ENCODE measurements around the gene ZNF444. TPM values are rescaled to one million over a fixed set of nuclear protein-coding genes. Genes with fewer than 3 reads are reported as not detected.
"Not testable (repeated sequence)": the region's sequence is repeated elsewhere in the genome, so short reads cannot be mapped to it uniquely, and the experiment has no call there.

Gene ZNF444
- total RNA-seq, 1 donor from 2014 or later, result 28.7 TPM

DNA sequence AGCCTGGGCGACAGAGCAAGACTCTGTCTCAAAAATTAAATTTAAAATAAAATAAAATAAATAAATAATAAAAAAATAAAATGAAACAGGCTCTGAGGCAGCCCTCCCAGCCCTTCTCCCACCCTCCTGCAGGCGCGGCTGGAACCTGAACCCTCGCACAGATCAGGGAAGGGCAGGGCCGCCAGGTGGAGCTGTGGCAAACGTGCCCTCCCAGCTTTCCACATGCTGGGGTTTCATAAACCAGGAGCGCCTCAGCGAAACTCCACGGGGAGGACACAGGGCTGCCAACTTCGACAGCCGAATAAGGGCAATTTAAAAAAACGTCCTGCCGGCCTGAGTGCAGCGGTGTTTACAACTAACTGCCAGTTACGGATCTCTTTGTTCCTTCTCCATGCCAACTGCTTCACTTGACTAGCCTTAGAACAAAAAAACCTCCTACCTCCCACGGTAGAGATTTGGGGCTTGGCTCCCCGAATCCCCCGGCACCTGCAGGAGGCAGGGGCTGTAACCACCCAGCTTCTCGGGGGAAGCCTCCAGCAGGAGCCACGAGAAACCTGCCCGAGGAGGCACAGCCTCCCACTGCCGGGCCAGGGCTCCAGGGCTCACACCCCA, 35.9 kb upstream of the ZNF444 start:
- no peaks in the 10 kb centered on the region for H3K9me3 ChIP-seq
- peak in 1 of 2 donors; percentile 77 for TF ChIP-seq POLR2AphosphoS5 (IDR thresholded peaks at IDR 0.05; ENCODE audit: insufficient read depth in 1 of 2, low read depth in 1 of 2)
- TF ChIP-seq POLR2A (IDR thresholded peaks at IDR 0.05), result no peak
- TF ChIP-seq, protein P1, sequence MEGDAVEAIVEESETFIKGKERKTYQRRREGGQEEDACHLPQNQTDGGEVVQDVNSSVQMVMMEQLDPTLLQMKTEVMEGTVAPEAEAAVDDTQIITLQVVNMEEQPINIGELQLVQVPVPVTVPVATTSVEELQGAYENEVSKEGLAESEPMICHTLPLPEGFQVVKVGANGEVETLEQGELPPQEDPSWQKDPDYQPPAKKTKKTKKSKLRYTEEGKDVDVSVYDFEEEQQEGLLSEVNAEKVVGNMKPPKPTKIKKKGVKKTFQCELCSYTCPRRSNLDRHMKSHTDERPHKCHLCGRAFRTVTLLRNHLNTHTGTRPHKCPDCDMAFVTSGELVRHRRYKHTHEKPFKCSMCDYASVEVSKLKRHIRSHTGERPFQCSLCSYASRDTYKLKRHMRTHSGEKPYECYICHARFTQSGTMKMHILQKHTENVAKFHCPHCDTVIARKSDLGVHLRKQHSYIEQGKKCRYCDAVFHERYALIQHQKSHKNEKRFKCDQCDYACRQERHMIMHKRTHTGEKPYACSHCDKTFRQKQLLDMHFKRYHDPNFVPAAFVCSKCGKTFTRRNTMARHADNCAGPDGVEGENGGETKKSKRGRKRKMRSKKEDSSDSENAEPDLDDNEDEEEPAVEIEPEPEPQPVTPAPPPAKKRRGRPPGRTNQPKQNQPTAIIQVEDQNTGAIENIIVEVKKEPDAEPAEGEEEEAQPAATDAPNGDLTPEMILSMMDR (IDR thresholded peaks at IDR 0.05), result peak; percentile 30 to 58 (median 43)
- no peak overlapping the region for H3K4me3 ChIP-seq
- peak overlapping the region; percentile 63 for H3K27ac ChIP-seq
- DNase-seq (ENCODE audit: extremely low spot score in 2 of 2), result no peak
- H3K36me3 ChIP-seq, result no peaks in the 10 kb centered on the region
- H3K4me1 ChIP-seq, result peaks cover 57% of the 10 kb centered on the region
- H3K27me3 ChIP-seq, result no peaks in the 10 kb centered on the region
- intact Hi-C loops (cut with DNase I), result loop anchor here (5.0 kb wide), 1 partner anchor 37 kb away; the partner anchor contains the start of gene ZNF444

DNA sequence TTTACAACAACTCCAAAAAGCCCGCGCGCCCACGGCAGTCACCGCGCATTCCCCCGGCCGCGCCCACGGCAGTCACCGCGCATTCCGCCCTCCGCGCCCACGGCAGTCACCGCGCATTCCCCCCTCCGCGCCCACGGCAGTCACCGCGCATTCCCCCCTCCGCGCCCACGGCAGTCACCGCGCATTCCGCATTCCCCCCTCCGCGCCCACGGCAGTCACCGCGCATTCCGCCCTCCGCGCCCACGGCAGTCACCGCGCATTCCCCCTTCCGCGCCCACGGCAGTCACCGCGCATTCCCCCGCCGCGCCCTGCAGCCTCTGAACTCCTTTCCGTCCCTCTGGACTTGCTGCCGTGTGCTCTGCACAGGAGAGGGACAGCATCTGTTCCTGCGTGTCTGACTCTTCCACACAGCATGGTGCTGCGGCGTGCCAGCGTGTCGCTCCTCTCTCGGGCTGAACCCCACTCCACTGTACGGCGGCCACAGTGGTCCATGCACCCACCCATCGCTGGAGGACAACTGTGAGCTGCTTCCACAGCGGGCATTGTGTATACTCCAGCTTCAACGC, 35.2 kb upstream of the ZNF444 start:
- H3K9me3 ChIP-seq; H3K27me3 ChIP-seq; H3K36me3 ChIP-seq; H3K4me3 ChIP-seq; DNase-seq (ENCODE audit: extremely low spot score in 2 of 2): not testable (repeated sequence)
- intact Hi-C loops (cut with DNase I), result loop anchor here (5.0 kb wide), 1 partner anchor 36 kb away; the partner anchor contains the start of gene ZNF444
- H3K27ac ChIP-seq, result peak overlapping the region; percentile 63
- H3K4me1 ChIP-seq, result peaks cover 64% of the 10 kb centered on the region

DNA sequence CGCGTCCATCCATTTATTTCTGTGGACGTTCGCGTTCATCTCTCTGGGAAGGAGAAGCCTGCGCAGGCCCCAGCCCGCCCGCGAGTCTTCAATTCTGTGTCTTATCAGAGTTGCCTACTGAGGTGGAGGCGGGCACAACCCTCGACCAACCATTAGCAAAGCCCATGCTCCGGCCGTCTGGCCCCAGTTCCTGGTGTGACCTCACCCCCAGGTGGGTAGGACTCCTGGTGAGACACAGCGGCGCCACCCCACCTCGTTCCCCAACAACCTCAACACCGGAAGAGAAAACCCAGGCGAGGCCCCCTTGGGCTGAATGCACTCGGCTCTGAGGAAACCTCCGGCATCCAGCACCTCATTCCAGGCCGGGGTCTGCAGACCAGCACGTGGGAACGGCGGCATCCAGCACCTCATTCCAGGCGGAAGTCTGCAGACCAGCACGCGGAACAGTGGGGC, 34.7 kb upstream of the ZNF444 start:
- intact Hi-C loops (cut with DNase I), result loop anchor here (5.0 kb wide), 1 partner anchor 36 kb away; the partner anchor contains the start of gene ZNF444
- Histone ChIP-seq H3K9me3 (no peaks in the 10 kb centered on the region), H3K4me3 (no peak overlapping the region)

GRCh38 chr19:56106993-56107392, 34.1 kb upstream of the ZNF444 start:
- intact Hi-C loops (cut with DNase I), result loop anchor here (5.0 kb wide), 1 partner anchor 35 kb away; the partner anchor contains the start of gene ZNF444

More for the DNA sequence above, 34.7 kb upstream of the ZNF444 start:
- no peak overlapping the region for H3K27ac ChIP-seq
- H3K27me3 ChIP-seq, result no peaks in the 10 kb centered on the region
- no peak for DNase-seq (ENCODE audit: extremely low spot score in 2 of 2)
- TF ChIP-seq POLR2A (IDR thresholded peaks at IDR 0.05), result no peak
- no peak for TF ChIP-seq POLR2AphosphoS5 (IDR thresholded peaks at IDR 0.05; ENCODE audit: insufficient read depth in 1 of 2, low read depth in 1 of 2)
- TF ChIP-seq, protein P1 (IDR thresholded peaks at IDR 0.05), result no peak
- peaks cover 69% of the 10 kb centered on the region for H3K4me1 ChIP-seq
- H3K36me3 ChIP-seq, result no peaks in the 10 kb centered on the region

DNA sequence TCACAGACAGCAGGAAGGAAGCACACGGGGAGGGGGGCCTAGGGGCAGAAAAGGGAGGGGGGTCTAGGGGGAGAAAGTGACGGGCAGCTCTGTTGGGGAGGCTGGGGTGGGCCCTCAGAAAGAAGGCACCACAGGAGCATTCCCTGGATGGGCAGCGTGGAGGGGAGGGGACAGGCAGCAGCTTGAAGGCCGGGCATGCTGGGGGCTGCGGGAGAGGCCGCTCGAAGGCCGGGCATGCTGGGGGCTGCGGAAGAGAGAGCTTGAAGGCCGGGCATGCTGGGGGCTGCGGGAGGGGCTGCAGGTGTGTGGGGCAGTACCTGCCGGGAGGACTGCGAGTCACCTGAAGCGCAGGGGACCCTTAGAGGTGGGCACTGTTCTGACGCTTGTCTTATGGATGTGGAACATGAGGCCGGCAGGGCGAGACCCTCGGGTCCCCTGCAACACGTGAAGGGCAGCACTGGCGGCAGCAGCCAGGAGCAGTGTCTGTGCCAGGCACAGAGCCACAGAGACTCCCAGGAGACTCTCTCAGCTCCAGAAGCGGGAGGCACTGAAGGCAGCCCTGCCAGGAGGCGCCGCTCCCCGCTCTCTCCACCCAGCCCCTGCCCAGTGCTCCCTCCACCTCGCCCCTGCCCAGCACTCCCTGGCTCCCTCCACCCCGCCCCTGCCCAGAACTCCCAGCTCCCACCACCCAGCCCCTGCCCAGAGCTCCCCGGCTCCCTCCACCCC, 33.3 kb upstream of the ZNF444 start:
- peak overlapping the region; percentile 19 to 35 for H3K4me3 ChIP-seq
- no peaks in the 10 kb centered on the region for H3K9me3 ChIP-seq
- intact Hi-C loops (cut with DNase I), result loop anchor here (5.0 kb wide), 1 partner anchor 35 kb away; the partner anchor contains the start of gene ZNF444
- H3K27ac ChIP-seq, result peak overlapping the region; percentile 58
- no peaks in the 10 kb centered on the region for H3K36me3 ChIP-seq
- no peaks in the 10 kb centered on the region for H3K27me3 ChIP-seq
- H3K4me1 ChIP-seq, result peaks cover 83% of the 10 kb centered on the region
- TF ChIP-seq POLR2AphosphoS5 (IDR thresholded peaks at IDR 0.05; ENCODE audit: insufficient read depth in 1 of 2, low read depth in 1 of 2), result no peak
- TF ChIP-seq, protein P1 (IDR thresholded peaks at IDR 0.05), result no peak
- no peak for TF ChIP-seq POLR2A (IDR thresholded peaks at IDR 0.05)
- DNase-seq (ENCODE audit: extremely low spot score in 2 of 2), result no peak

More at GRCh38 chr19:56106993-56107392, 34.1 kb upstream of the ZNF444 start:
- no peak for DNase-seq (ENCODE audit: extremely low spot score in 2 of 2)
- Histone ChIP-seq H3K4me1 (peaks cover 75% of the 10 kb centered on the region), H3K9me3 (no peaks in the 10 kb centered on the region), H3K4me3 (no peak overlapping the region), H3K27me3 (no peaks in the 10 kb centered on the region), H3K36me3 (no peaks in the 10 kb centered on the region), H3K27ac (no peak overlapping the region)
- TF ChIP-seq, protein P1 (IDR thresholded peaks at IDR 0.05), result no peak
- TF ChIP-seq POLR2A (IDR thresholded peaks at IDR 0.05), result no peak
- no peak for TF ChIP-seq POLR2AphosphoS5 (IDR thresholded peaks at IDR 0.05; ENCODE audit: insufficient read depth in 1 of 2, low read depth in 1 of 2)
